Stimulated activated CD8-positive, alpha-beta memory T cell treated with anti-CD3 and anti-CD28 coated beads, Interleukin-7, amount 100 ng/mL, for 1 hour (primary cell): ENCODE data around the gene KAT8.

Source experiments
- DNase-seq, 2 donors: peaks; one replicate each; pipeline ENCODE4 v3.0.0-alpha.2; 2020; ENCODE audit warnings: low read depth in 2 of 2

Gene KAT8

DNA sequence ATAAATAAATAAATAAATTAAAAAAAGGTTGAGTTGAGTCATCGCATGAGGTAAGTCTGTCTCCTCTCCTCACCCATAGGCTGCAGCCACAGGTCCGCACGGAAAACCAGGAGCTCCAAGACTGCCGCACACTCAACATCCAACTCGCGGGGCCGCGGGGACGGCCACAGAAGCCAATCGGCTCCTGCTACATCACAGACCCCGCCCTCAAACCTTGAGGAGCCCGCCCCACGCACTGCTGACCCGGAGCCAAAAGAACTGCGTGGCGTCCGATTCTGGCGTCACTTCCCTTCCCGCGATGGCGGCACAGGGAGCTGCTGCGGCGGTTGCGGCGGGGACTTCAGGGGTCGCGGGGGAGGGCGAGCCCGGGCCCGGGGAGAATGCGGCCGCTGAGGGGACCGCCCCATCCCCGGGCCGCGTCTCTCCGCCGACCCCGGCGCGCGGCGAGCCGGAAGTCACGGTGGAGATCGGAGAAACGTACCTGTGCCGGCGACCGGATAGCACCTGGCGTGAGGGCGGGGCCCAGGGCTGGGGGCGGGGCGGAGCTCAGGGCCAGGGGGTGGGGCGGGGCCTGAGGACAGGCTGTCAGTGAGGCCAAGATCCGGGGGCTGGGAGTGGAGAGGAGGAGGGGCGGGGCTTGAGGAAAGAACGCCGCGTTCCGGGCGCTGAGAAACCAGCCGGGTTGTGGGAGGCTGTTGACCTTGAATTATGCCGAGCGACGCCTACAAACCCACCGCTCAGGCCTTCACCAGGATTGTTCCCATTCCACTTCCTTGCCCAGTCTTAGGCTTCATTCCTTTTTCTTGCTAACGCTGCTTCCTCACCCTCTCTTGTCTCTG, at the start of gene KAT8:
TSS of gene KAT8 (plus strand) at position 281 of the 839 bp plus-strand sequence. CDS start at position 299, 18 bp downstream.
- DNase-seq = peak; percentile 87 to 92

DNA sequence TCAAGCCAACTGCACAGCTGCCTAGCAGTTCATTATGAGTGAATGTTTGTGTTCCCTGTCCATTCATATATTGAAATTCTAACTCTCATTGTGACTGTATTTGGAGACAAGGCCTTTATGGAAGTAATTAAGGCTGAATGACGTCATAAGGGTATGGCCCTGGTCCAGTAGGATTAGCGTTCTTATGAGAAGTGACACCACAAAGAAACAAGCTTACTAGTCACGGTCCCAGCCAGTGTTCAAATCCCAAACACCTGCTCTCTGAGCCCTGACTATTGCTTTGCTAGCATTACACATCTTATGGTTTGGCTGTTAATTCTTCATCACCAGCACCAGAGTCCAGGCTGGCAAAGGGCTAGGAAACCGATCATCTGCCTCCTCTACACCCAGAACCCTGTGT, 45.6 kb upstream of the KAT8 start:
- no peak for DNase-seq

GRCh38 chr16:31072540-31073141, 44.8 kb upstream of the KAT8 start:
- no peak for DNase-seq

DNA sequence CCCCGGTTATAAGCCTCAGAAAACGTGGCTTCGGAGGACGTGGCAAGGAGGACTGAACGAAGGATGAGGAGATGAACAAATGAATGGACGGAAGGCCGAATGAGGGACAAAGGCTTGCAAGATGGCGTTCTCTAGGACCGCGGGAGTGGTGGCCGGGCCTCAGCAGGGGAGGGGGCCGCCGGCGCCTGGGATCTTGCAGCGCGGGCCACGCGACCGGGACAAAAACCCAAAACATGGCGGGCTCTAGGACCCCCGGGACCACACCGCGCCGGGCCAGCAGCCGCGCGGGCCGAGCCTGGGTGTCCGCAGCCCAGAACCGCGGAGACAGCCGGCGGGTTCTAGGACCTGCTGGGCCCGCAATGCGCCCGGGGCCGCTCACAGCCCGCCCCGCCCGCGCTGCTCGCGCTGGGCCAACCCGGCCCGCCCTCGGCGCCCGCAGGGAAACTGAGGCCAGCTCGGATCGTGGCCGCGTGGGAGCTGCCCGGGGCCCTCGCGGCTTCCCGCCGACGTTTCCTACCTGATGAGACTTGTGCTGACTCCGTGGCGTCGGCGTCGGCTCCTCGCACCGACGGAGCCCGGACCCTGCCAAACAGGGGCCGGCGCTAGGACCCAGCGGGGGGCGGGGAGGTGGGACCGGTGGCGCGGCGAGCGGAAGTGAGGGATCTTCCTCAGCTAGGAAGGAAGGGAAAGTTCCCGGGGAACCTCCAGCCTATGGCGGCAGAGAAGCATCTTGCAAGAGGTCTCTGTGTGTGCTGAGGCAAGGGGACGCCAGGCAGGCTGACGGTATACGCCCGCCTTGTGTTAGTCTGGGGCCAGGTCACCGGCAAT, 44.1 kb upstream of the KAT8 start:
- DNase-seq = peak; percentile 68 to 70

DNA sequence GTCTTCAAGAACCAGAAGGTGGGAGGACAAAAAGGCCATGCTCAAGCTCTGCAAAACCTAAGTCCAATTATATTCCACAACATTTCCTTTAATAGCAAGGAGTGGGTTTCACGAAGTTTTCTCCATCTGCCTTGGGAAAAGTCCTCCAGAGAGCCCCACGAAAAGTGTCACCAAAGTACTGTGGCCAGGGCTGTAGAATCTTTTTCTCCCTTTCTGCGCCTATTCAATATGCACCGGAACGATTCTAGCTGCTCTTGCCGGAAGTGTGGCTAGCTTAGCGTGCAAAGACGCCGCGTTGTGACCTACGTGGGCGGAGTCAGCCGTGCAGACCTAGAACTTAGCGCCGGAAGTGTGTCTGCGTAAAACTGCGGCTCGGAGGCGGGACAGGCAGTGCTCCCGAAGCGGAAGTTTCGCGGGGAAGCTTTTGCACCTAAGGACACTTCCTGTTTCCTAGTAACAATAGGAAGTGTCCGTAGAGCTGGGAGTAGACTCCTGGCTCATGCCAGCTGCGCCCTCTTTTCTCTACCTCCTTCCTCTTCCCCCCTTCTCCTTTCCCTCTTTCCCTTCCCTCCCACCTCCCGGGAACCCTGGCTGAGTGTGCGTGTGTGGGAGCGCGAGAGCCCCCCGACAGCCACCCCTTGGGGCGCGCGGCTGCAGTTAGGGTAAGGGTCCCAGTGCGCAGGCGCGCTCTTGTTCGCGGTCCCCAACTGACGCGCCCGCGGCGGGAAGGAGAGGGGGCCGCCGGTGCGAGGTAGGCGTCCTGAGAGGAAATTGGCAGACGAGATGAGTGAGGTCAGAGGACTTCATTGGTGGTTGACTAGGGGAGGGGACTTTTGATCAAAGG, 43.3 kb upstream of the KAT8 start, which contains the start of the genes ZNF646 and ZNF668:
TSS of gene ZNF646 (plus strand) at position 453 of the 844 bp plus-strand sequence. CDS start 1,903 bp downstream, outside the sequence.
TSS of gene ZNF668 (minus strand) at position 271 of the 844 bp plus-strand sequence. CDS start 9,781 bp downstream, outside the sequence.
- peak; percentile 92 to 94 for DNase-seq

DNA sequence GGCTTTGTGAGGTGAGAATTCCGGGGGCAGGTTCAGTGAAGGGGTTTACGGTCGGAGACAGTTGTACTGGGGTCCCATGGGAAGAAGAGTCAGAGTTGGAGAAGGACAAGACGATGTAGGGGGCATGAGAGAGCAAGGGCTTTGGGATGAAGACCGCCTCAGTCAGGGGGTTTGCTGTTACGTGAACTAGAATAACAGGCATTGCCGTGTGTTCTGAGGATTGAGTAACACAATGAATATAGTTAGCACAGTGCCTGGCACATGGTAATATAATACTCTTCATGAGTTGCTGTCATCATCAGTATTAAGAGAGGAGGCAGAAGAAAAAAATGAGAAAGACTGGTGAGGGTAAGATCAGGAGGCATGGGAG, 42.7 kb upstream of the KAT8 start:
- DNase-seq = no peak

DNA sequence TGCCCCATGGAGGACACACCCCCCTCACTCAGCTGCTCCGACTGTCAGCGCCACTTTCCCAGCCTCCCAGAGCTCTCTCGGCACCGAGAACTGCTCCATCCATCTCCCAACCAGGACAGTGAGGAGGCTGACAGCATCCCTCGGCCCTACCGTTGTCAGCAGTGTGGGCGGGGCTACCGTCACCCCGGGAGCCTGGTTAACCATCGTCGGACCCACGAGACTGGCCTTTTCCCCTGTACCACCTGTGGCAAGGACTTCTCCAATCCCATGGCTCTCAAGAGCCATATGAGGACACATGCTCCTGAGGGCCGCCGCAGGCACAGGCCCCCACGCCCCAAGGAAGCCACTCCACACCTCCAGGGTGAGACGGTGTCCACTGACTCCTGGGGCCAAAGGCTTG, 41.1 kb upstream of the KAT8 start:
- DNase-seq = no peak

GRCh38 chr16:31077024-31077423, 40.4 kb upstream of the KAT8 start:
- DNase-seq = no peak

DNA sequence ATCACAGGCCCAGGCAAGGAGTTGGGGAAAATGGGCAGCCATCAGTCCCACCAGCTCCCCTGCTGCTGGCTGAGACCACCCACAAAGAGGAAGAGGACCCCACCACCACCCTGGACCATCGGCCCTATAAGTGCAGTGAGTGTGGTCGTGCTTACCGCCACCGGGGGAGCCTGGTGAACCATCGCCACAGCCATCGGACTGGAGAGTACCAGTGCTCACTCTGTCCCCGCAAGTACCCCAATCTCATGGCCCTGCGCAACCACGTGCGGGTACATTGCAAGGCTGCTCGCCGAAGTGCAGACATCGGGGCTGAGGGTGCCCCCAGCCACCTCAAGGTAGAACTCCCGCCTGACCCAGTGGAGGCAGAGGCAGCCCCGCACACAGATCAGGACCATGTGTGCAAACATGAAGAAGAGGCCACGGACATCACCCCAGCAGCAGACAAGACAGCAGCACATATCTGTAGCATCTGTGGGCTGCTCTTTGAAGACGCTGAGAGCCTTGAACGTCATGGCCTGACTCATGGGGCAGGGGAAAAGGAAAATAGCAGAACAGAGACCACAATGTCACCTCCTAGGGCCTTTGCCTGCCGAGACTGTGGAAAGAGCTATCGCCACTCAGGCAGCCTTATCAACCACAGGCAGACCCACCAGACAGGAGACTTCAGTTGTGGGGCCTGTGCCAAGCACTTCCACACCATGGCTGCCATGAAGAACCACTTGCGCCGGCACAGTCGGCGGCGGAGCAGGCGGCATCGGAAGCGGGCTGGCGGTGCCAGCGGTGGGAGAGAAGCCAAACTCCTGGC, 39.7 kb upstream of the KAT8 start:
- DNase-seq = no peak

- DNase-seq = no peak
Measured at GRCh38 chr16:31078597-31079341, 38.7 kb upstream of the KAT8 start.

- DNase-seq = no peak
Measured at GRCh38 chr16:31079342-31079944, 38.0 kb upstream of the KAT8 start.

- DNase-seq = no peak
Measured at GRCh38 chr16:31080035-31080629, 37.3 kb upstream of the KAT8 start.

DNA sequence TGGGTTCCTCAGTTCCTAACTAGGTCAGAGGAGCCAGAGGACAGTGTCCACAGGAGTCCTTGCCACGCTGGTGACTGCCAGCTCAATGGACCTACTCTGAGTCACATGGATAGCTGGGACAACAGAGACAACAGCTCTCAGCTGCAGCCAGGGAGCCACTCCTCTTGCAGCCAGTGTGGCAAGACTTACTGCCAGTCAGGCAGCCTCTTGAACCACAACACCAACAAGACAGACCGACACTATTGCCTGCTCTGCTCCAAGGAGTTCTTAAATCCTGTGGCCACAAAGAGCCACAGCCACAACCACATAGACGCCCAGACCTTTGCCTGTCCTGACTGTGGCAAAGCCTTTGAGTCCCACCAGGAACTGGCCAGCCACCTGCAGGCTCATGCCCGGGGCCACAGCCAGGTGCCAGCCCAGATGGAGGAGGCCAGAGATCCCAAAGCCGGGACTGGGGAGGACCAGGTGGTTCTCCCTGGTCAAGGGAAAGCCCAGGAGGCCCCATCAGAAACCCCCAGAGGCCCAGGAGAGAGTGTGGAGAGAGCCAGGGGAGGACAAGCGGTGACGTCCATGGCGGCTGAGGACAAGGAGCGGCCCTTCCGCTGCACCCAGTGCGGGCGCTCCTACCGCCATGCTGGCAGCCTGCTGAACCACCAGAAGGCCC, 36.6 kb upstream of the KAT8 start:
- DNase-seq = no peak

- DNase-seq = no peak
Measured at GRCh38 chr16:31081428-31082351, 35.8 kb upstream of the KAT8 start.

DNA sequence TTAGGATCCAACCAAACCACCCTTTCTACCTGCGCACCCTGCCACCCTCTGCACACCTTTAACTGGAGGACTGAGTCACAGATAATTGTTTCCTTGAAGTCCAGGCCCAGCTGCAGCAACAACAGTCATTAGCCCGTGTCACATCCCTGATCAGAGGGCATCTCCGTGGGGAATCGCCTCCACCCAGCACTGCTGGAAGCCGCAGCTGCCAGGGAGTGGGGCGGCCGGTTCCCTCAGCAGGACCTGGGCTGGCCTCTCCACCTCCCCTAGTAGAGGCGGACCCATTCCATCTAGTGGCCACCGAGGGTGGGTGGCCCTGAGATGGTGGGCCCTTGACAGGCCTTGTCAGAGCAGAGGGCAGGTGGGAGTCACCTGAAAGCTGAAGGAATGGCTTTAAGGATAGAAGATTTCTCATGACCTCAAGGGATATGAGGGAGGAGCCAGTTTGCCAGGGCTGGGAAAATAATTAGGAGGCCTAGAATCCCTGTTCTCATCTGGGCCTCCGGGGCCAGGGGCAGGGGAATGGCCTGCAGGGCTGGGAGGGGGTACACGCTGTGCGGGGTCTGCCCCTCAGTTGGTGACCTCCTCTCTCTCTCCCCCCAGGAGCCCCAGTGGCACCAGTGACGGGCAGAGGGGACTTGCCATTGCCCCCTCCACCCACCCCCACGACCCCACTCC, 35.0 kb upstream of the KAT8 start:
- DNase-seq = no peak

DNA sequence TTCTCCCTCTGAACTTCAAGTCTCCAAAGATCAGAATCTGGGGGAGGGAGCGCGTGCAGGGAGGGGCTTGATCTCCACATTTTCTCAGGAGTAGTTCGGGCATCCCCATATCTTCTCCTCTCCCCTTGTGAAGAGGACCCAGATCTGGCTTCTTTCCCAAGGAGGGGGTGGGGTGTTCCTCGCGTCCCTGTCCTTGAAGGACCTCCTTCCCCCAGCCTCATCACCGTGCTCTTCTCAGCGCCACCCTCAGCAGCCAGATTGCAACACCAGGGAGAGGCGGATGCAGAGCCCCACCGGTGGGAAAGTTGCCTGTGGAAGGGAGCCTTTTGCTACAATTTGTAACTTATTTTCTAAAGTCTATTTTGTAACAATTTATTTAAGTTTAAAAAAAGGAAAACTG, 34.4 kb upstream of the KAT8 start:
- no peak for DNase-seq

DNA sequence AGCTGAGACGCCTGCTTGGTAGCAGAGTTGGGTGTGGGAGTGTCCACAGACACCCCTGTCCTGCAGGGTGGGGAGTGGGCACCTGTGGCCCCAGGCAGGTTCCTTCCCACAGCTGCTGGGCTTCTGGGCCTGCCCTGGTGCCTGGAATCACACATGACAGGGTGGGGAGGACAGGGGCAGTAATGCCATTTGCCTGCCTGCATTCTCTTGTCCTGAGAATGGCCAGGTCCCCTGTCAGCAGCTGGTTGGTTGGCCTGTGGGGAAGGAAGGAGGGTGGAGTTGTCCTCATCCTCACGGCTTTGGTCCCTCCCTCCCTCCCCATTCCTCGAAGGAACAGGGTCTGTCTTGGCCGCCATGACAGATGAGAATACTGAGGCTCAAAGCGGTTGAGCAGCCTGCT, 33.9 kb upstream of the KAT8 start:
- no peak for DNase-seq
